Stomach (tissue), 9 donors: ENCODE measurements around the gene CNTN4. TPM values are rescaled to one million over a fixed set of nuclear protein-coding genes. Genes with fewer than 3 reads are reported as not detected.

Experiments
- DNase-seq, 2 donors: peaks; one replicate each; pipeline versions ENCODE4 v3.0.0 to v3.0.0-alpha.2; 2013 to 2019
- H3K27ac ChIP-seq, 5 donors: fragments of 200-600 bp in 4 of 5; sonication (generic) in 4 of 5; one replicate each; pipeline ENCODE4 v1.5.1; 2013 to 2019; ENCODE audit warnings: mild to moderate bottlenecking in 1 of 5, moderate library complexity in 1 of 5
- H3K27me3 ChIP-seq, 3 donors: fragments of 200-600 bp; sonication (generic); one replicate each; pipeline ENCODE4 v1.5.1; 2017 to 2019; ENCODE audit warnings: mixed run types in 1 of 3
- H3K36me3 ChIP-seq, 4 donors: fragments of 200-600 bp; sonication (generic); 1 replicate in 3 of 4; 2 replicates in 1 of 4; pipeline ENCODE4 v1.5.1; 2016 to 2019
- H3K4me1 ChIP-seq, 4 donors: fragments of 200-600 bp; sonication (generic); one replicate each; pipeline ENCODE4 v1.5.1; 2016 to 2019
- H3K4me3 ChIP-seq, 4 donors: fragments of 200-600 bp; sonication (generic) in 3 of 4; one replicate each; pipeline ENCODE4 v1.5.1; 2016 to 2019; ENCODE audit warnings: mild to moderate bottlenecking in 1 of 4
- H3K9me3 ChIP-seq, 4 donors: fragments of 200-600 bp; sonication (generic); one replicate each; pipeline ENCODE4 v1.5.1; 2016 to 2019
- CTCF ChIP-seq, 7 experiments: fragments of 450-650 bp in 4 of 7; fragments of 200-600 bp in 3 of 7; sonication (generic) in 3 of 7; IDR thresholded peaks; one replicate each; pipeline ENCODE4 v1.5.1; 2016 to 2019; ENCODE audit warnings: antibody characterized with exemption in 7 of 7, control low read depth in 2 of 7, mild to moderate bottlenecking in 1 of 7
- EP300 ChIP-seq: sonication (generic); formaldehyde crosslinking; IDR thresholded peaks from one replicate; pipeline ENCODE4 v1.6.1; 2017; ENCODE audit warnings: antibody characterized with exemption
- POLR2A ChIP-seq, 4 donors: fragments of 450-650 bp; IDR thresholded peaks; one replicate each; pipeline ENCODE4 v1.6.1; 2016; ENCODE audit warnings: antibody characterized with exemption in 4 of 4, control low read depth in 2 of 4, mild to moderate bottlenecking in 1 of 4, moderate library complexity in 1 of 4
- POLR2AphosphoS5 ChIP-seq, 3 donors: sonication (generic); formaldehyde crosslinking; IDR thresholded peaks; one replicate each; pipeline ENCODE4 v1.6.1; 2016; ENCODE audit warnings: antibody characterized with exemption in 3 of 3
- WGBS, 5 donors: extraction: QIAGEN DNeasy Blood & Tissue Kit in 3 of 5; methylation state at CpG; one replicate each; pipeline versions ENCODE4 v1.1.5 to v1.1.7; 2013 to 2018; 5-methylcytosine and 5-hydroxymethylcytosine counted together
- intact Hi-C: fragments of 100-400 bp; cut with DNase I; formaldehyde crosslinking; loops from one replicate; pipeline ENCODE4 v1.15.1; 2023; ENCODE audit warnings: low total_unique reads
- polyA plus RNA-seq, 3 donors: library from polyadenylated mRNA; stranded (reverse); fragments of 200-250 nt; gene quantifications; one replicate each; pipeline ENCODE4 v1.2.3, GENCODE V29; 2013
- total RNA-seq, 5 donors: library from RNA; depleted of rRNA; stranded (reverse); fragments of >200 nt; gene quantifications; one replicate each; pipeline versions ENCODE4 v1.1.0 to v1.2.3, GENCODE V29; 2014 to 2016
- donor health status: healthy with polysubstance abuse.
- donor health status: Bipolar disorder and iron deficiency.
- donor health status: healthy.

CNTN4 gene
- total and polyA plus RNA-seq, 8 donors = 0.45 to 97.0 (median 5.6) TPM

- no peak overlapping the region for H3K27ac ChIP-seq
- no peaks in the 10 kb centered on the region for H3K27me3 ChIP-seq
- no peak overlapping the region for H3K4me3 ChIP-seq
- intact Hi-C loops = no loop called here
- DNase-seq = no peak
- no peaks in the 10 kb centered on the region for H3K4me1 ChIP-seq
- peaks cover 0 to 15% (median 4%) of the 10 kb centered on the region in 4 donors for H3K9me3 ChIP-seq
- no peak for TF ChIP-seq POLR2AphosphoS5 (IDR thresholded peaks at IDR 0.05)
- TF ChIP-seq EP300 = no peak
- no peak for TF ChIP-seq CTCF (IDR thresholded peaks at IDR 0.05)
- no peak for TF ChIP-seq POLR2A (IDR thresholded peaks at IDR 0.05)
- 66 to 73% (median 68%) methylated on average over 5 of the region's 5 CpGs for WGBS, 5 donors
- no peaks in the 10 kb centered on the region for H3K36me3 ChIP-seq
These were observed 39.0 kb downstream of the CNTN4 start for GRCh38 chr3:2137651-2138050.

GRCh38 chr3:2141482-2141881, 42.8 kb downstream of the CNTN4 start:
- H3K4me3 ChIP-seq = no peak overlapping the region
- peaks cover 0 to 8% (median 4%) of the 10 kb centered on the region in 4 donors for H3K9me3 ChIP-seq
- intact Hi-C loops = no loop called here
- TF ChIP-seq CTCF (IDR thresholded peaks at IDR 0.05) (no peak), POLR2AphosphoS5 (IDR thresholded peaks at IDR 0.05) (no peak), POLR2A (IDR thresholded peaks at IDR 0.05) (no peak), EP300 (no peak)
- 62 to 77% (median 73%) methylated on average over 1 of the region's 1 CpG for WGBS, 5 donors
- no peaks in the 10 kb centered on the region for H3K4me1 ChIP-seq
- no peak overlapping the region for H3K27ac ChIP-seq
- no peaks in the 10 kb centered on the region for H3K27me3 ChIP-seq
- DNase-seq = no peak
- no peaks in the 10 kb centered on the region for H3K36me3 ChIP-seq

GRCh38 chr3:2148561-2149340, 50.1 kb downstream of the CNTN4 start:
- Histone ChIP-seq H3K36me3 (no peaks in the 10 kb centered on the region), H3K4me3 (no peak overlapping the region), H3K27me3 (no peaks in the 10 kb centered on the region), H3K9me3 (no peaks in the 10 kb centered on the region), H3K27ac (no peak overlapping the region), H3K4me1 (no peaks in the 10 kb centered on the region)
- DNase-seq = no peak
- no peak for TF ChIP-seq POLR2AphosphoS5 (IDR thresholded peaks at IDR 0.05)
- no peak for TF ChIP-seq POLR2A (IDR thresholded peaks at IDR 0.05)
- TF ChIP-seq CTCF (IDR thresholded peaks at IDR 0.05) = no peak
- no peak for TF ChIP-seq EP300
- intact Hi-C loops = no loop called here
- WGBS, 5 donors = 84 to 93% (median 90%) methylated on average over 10 of the region's 10 CpGs

- DNase-seq = no peak
- intact Hi-C loops = no loop called here
- Histone ChIP-seq H3K4me3 (no peak overlapping the region), H3K36me3 (no peaks in the 10 kb centered on the region), H3K27me3 (no peaks in the 10 kb centered on the region), H3K9me3 (no peaks in the 10 kb centered on the region), H3K27ac (no peak overlapping the region), H3K4me1 (no peaks in the 10 kb centered on the region)
- no peak for TF ChIP-seq CTCF (IDR thresholded peaks at IDR 0.05)
- no peak for TF ChIP-seq POLR2AphosphoS5 (IDR thresholded peaks at IDR 0.05)
- no peak for TF ChIP-seq POLR2A (IDR thresholded peaks at IDR 0.05)
- TF ChIP-seq EP300 = no peak
- 82 to 95% (median 88%) methylated on average over 2 of the region's 2 CpGs for WGBS, 5 donors
These were observed 54.4 kb downstream of the CNTN4 start for GRCh38 chr3:2153053-2153452.
